Naive thymus-derived CD4-positive, alpha-beta T cell (primary cell): ENCODE measurements around the gene SPATA3. TPM values are rescaled to one million over a fixed set of nuclear protein-coding genes. Genes with fewer than 3 reads are reported as not detected.

Experiments
- ATAC-seq: fragments of 150-1000 bp; cut with Tn5 transposase; 2 replicates; pipeline ENCODE4 v1.10.0; 2021; ENCODE audit warnings: mild to moderate bottlenecking, moderate library complexity
- CTCF ChIA-PET: fragments of 350-600 bp; sonication (Branson Sonifier 250); formaldehyde crosslinking; loops from one replicate; lab custom pipeline; 2021; ENCODE audit warnings: antibody characterized with exemption; lab: Charles Lee
- POLR2A ChIA-PET: fragments of 350-600 bp; sonication (Branson Sonifier 250); formaldehyde crosslinking; loops from one replicate; lab custom pipeline; 2021; ENCODE audit warnings: antibody characterized with exemption, inconsistent platforms; lab: Charles Lee
- DNase-seq, 9 donors: peaks; one replicate each; pipeline versions ENCODE4 v3.0.0 to v3.0.0-alpha.2; 2020 to 2022; ENCODE audit warnings: mixed read lengths in 1 of 9
- H3K27ac ChIP-seq: one replicate; pipeline ENCODE4 v1.7.0; 2013; ENCODE audit warnings: mild to moderate bottlenecking, low read depth, low read length, moderate library complexity
- H3K27me3 ChIP-seq, 2 donors: one replicate each; pipeline ENCODE4 v1.7.0; 2013; ENCODE audit warnings: low read length in 2 of 2, mild to moderate bottlenecking in 2 of 2, moderate library complexity in 2 of 2; ENCODE audit not compliant: control insufficient read depth in 2 of 2, insufficient read depth in 2 of 2
- H3K36me3 ChIP-seq, 3 experiments: 1 replicate in 2 of 3; 2 replicates in 1 of 3; pipeline ENCODE4 v1.7.0; 2013; ENCODE audit warnings: low read length in 3 of 3, mild to moderate bottlenecking in 3 of 3, moderate library complexity in 1 of 3; ENCODE audit not compliant: insufficient read depth in 3 of 3, control insufficient read depth in 2 of 3
- H3K4me1 ChIP-seq, 2 donors: one replicate each; pipeline ENCODE4 v1.7.0; 2013; ENCODE audit warnings: low read length in 2 of 2, mild to moderate bottlenecking in 2 of 2, moderate library complexity in 1 of 2; ENCODE audit not compliant: control insufficient read depth in 2 of 2, insufficient read depth in 2 of 2
- H3K4me3 ChIP-seq: 2 replicates; pipeline ENCODE4 v1.7.0; 2013; ENCODE audit warnings: mild to moderate bottlenecking, low read length
- H3K9me3 ChIP-seq, 3 experiments: 1 replicate in 2 of 3; 2 replicates in 1 of 3; pipeline ENCODE4 v1.7.0; 2013; ENCODE audit warnings: low read length in 3 of 3; ENCODE audit not compliant: control insufficient read depth in 2 of 3
- H3K27ac Mint-ChIP-seq, 9 donors: one replicate each; pipeline ENCODE4 v1.8.0; 2020 to 2022; ENCODE audit warnings: mixed read lengths in 9 of 9, mild to moderate bottlenecking in 8 of 9, moderate library complexity in 5 of 9, inconsistent platforms in 2 of 9
- H3K27me3 Mint-ChIP-seq, 5 donors: one replicate each; pipeline ENCODE4 v1.8.0; 2021 to 2022; ENCODE audit warnings: mixed read lengths in 5 of 5, mild to moderate bottlenecking in 1 of 5
- H3K36me3 Mint-ChIP-seq, 5 donors: one replicate each; pipeline ENCODE4 v1.8.0; 2020 to 2022; ENCODE audit warnings: mixed read lengths in 5 of 5, mild to moderate bottlenecking in 3 of 5, inconsistent platforms in 1 of 5
- H3K4me1 Mint-ChIP-seq, 7 donors: one replicate each; pipeline ENCODE4 v1.8.0; 2020 to 2022; ENCODE audit warnings: mixed read lengths in 7 of 7, mild to moderate bottlenecking in 3 of 7, inconsistent platforms in 1 of 7
- H3K4me3 Mint-ChIP-seq, 10 donors: one replicate each; pipeline ENCODE4 v1.8.0; 2020 to 2022; ENCODE audit warnings: mild to moderate bottlenecking in 10 of 10, mixed read lengths in 10 of 10, moderate library complexity in 6 of 10, inconsistent platforms in 2 of 10
- H3K9me3 Mint-ChIP-seq, 11 donors: one replicate each; pipeline ENCODE4 v1.8.0; 2020 to 2022; ENCODE audit warnings: mixed read lengths in 11 of 11, mild to moderate bottlenecking in 4 of 11, inconsistent platforms in 1 of 11, moderate library complexity in 1 of 11
- intact Hi-C, 2 donors: fragments of 100-400 bp; cut with micrococcal nuclease; formaldehyde crosslinking; loops; one replicate each; pipeline ENCODE4 v1.15.1; 2023
- polyA plus RNA-seq, 2 donors: library from polyadenylated mRNA; unstranded; fragments of 300-500 nt; fragmentation: Illumina TruSeq; gene quantifications; one replicate each; pipeline ENCODE4 v1.2.3, GENCODE V29; 2021
- total RNA-seq, 6 experiments: library from RNA in 5 of 6; stranded (reverse) in 5 of 6; gene quantifications; 1 replicate in 5 of 6; 2 replicates in 1 of 6; pipeline ENCODE4 v1.2.3 and lab custom pipeline; 2021 to 2026

The SPATA3 gene
- total and polyA plus RNA-seq, 7 experiments from 2014 or later: not detected

DNA sequence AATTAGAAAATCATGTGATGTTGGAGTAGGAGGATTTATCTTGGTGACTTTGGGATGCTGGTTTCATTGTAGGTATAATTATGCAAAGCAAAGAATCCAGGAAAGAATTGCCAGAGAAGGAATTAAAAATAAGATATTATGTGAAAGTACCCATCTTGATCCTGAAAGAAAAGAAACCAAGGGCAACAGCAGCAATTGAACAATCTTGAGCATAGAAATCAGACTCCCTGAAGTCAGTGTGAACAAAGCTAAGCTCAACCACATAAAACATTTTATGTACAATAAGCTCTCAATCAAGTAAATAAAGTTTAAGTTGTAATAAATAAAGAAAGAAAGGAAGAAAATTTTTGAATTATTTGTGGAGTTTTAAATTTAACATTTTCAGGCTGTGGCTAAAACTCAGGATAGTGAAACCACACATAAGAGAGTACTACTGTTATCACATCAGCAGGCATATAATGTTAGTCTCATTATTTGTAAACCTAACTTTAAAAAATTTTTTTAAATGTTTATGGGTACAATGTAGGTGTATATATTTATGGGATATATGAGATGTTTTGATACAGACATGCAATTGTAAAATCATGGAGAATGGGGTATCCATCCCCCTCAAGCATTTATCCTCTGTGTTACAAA lies 38.0 kb upstream of the SPATA3 start:
- POLR2A ChIA-PET: no interaction called here
- peaks cover 0 to 4% (median 0%) of the 10 kb centered on the region in 5 donors for H3K36me3 Mint-ChIP-seq
- Histone ChIP-seq H3K4me1 (peaks cover 3 to 6% of the 10 kb centered on the region in 2 donors), H3K9me3 (no peaks in the 10 kb centered on the region), H3K4me3 (peak overlapping the region; percentile 24), H3K27ac (no peak overlapping the region), H3K36me3 (no peaks in the 10 kb centered on the region), H3K27me3 (peaks cover 0 to 9% of the 10 kb centered on the region in 2 donors)
- intact Hi-C loops: no loop called here
- peaks cover 0 to 3% (median 0%) of the 10 kb centered on the region in 11 donors for H3K9me3 Mint-ChIP-seq
- H3K27ac Mint-ChIP-seq: no peak overlapping the region
- ATAC-seq (no peak), DNase-seq (no peak)
- H3K27me3 Mint-ChIP-seq: peaks cover 58 to 80% (median 61%) of the 10 kb centered on the region in 5 donors
- peak overlapping the region in 9 of 10 donors; percentile 53 to 87 (median 81) for H3K4me3 Mint-ChIP-seq
- CTCF ChIA-PET: no interaction called here
- H3K4me1 Mint-ChIP-seq: peaks cover 10 to 18% (median 14%) of the 10 kb centered on the region in 7 donors

GRCh38 chr2:230958820-230959756 lies 36.8 kb upstream of the SPATA3 start:
- Histone ChIP-seq H3K27ac (no peak overlapping the region), H3K9me3 (no peaks in the 10 kb centered on the region), H3K36me3 (no peaks in the 10 kb centered on the region), H3K27me3 (peaks cover 0 to 6% of the 10 kb centered on the region in 2 donors), H3K4me3 (no peak overlapping the region), H3K4me1 (peaks cover 3 to 6% of the 10 kb centered on the region in 2 donors)
- DNase-seq: no peak
- Mint-ChIP-seq H3K36me3 (peaks cover 0 to 6% (median 0%) of the 10 kb centered on the region in 5 donors), H3K4me3 (peak overlapping the region in 1 of 10 donors; percentile 40), H3K27ac (no peak overlapping the region), H3K4me1 (peaks cover 10 to 18% (median 14%) of the 10 kb centered on the region in 7 donors), H3K9me3 (peaks cover 0 to 3% (median 0%) of the 10 kb centered on the region in 11 donors), H3K27me3 (peaks cover 54 to 74% (median 57%) of the 10 kb centered on the region in 5 donors)
- intact Hi-C loops: no loop called here
- POLR2A ChIA-PET: interaction anchor here (0.6 kb wide), 1 partner anchor 12 kb away, joined by 3 read pairs; no protein-coding TSS in a partner anchor
- ATAC-seq: no peak
- CTCF ChIA-PET: no interaction called here

GRCh38 chr2:230960026-230960425 lies 35.9 kb upstream of the SPATA3 start:
- H3K36me3 Mint-ChIP-seq: peaks cover 0 to 6% (median 0%) of the 10 kb centered on the region in 5 donors
- intact Hi-C loops: no loop called here

GRCh38 chr2:230961091-230961491 lies 34.8 kb upstream of the SPATA3 start:
- Mint-ChIP-seq H3K27ac (no peak overlapping the region), H3K27me3 (peaks cover 41 to 63% (median 51%) of the 10 kb centered on the region in 5 donors), H3K9me3 (peaks cover 0 to 3% (median 0%) of the 10 kb centered on the region in 11 donors), H3K4me1 (peaks cover 10 to 18% (median 14%) of the 10 kb centered on the region in 7 donors), H3K36me3 (peaks cover 0 to 6% (median 0%) of the 10 kb centered on the region in 5 donors), H3K4me3 (no peak overlapping the region)
- ChIA-PET POLR2A (no interaction called here), CTCF (no interaction called here)
- Histone ChIP-seq H3K9me3 (no peaks in the 10 kb centered on the region), H3K4me3 (no peak overlapping the region), H3K36me3 (no peaks in the 10 kb centered on the region), H3K27ac (no peak overlapping the region), H3K4me1 (peaks cover 3 to 6% of the 10 kb centered on the region in 2 donors), H3K27me3 (peaks cover 0 to 6% of the 10 kb centered on the region in 2 donors)
- intact Hi-C loops: no loop called here
- ATAC-seq (no peak), DNase-seq (no peak)

More at GRCh38 chr2:230960026-230960425, 35.9 kb upstream of the SPATA3 start:
- Histone ChIP-seq H3K4me3 (no peak overlapping the region), H3K27me3 (peaks cover 0 to 6% of the 10 kb centered on the region in 2 donors), H3K4me1 (peaks cover 3 to 6% of the 10 kb centered on the region in 2 donors), H3K27ac (no peak overlapping the region), H3K9me3 (no peaks in the 10 kb centered on the region), H3K36me3 (no peaks in the 10 kb centered on the region)
- peaks cover 10 to 18% (median 14%) of the 10 kb centered on the region in 7 donors for H3K4me1 Mint-ChIP-seq
- H3K27me3 Mint-ChIP-seq: peaks cover 48 to 66% (median 56%) of the 10 kb centered on the region in 5 donors
- POLR2A ChIA-PET: no interaction called here
- CTCF ChIA-PET: no interaction called here
- peak overlapping the region in 1 of 9 donors; percentile 39 for H3K27ac Mint-ChIP-seq
- H3K4me3 Mint-ChIP-seq: no peak overlapping the region
- ATAC-seq (no peak), DNase-seq (no peak)
- H3K9me3 Mint-ChIP-seq: peaks cover 0 to 3% (median 0%) of the 10 kb centered on the region in 11 donors

DNA sequence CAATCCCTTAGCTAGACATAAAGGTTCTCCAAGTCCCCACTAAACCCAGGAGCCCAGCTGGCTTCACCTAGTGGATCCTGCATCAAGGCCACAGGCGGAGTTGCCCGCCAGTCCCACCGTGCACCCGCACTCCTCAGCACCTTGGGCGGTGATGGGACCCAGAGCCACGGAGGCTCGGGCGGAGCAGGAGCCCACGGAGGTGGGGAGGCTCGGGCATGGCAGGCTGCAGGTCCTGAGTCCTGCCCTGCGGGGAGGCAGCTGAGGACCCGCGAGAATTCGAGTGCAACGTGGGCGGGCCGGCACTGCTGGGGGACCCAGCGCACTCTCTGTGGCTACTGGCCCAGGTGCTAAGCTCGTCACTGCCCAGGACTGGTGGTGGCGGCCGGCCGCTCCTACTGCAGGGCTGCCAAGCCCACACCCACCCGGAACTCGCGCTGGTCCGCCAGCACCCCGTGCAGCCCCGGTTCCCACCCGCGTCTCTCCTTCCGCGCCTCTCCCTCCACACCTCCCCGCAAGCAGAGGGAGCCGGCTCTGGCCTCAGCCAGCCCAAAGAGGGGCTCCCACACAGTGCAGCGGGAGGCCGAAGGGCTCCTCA lies 31.7 kb upstream of the SPATA3 start:
- peaks cover 14 to 53% (median 24%) of the 10 kb centered on the region in 5 donors for H3K27me3 Mint-ChIP-seq
- H3K27ac Mint-ChIP-seq: no peak overlapping the region
- Histone ChIP-seq H3K4me3 (no peak overlapping the region), H3K9me3 (no peaks in the 10 kb centered on the region), H3K36me3 (no peaks in the 10 kb centered on the region), H3K27me3 (peaks cover 0 to 2% of the 10 kb centered on the region in 2 donors), H3K4me1 (no peaks in the 10 kb centered on the region), H3K27ac (no peak overlapping the region)
- intact Hi-C loops: no loop called here
- DNase-seq: no peak
- no peak for ATAC-seq
- H3K4me3 Mint-ChIP-seq: no peak overlapping the region
- ChIA-PET CTCF (no interaction called here), POLR2A (no interaction called here)
- peaks cover 0 to 3% (median 0%) of the 10 kb centered on the region in 11 donors for H3K9me3 Mint-ChIP-seq
- H3K4me1 Mint-ChIP-seq: peaks cover 0 to 2% (median 0%) of the 10 kb centered on the region in 7 donors
- peaks cover 0 to 6% (median 0%) of the 10 kb centered on the region in 5 donors for H3K36me3 Mint-ChIP-seq

DNA sequence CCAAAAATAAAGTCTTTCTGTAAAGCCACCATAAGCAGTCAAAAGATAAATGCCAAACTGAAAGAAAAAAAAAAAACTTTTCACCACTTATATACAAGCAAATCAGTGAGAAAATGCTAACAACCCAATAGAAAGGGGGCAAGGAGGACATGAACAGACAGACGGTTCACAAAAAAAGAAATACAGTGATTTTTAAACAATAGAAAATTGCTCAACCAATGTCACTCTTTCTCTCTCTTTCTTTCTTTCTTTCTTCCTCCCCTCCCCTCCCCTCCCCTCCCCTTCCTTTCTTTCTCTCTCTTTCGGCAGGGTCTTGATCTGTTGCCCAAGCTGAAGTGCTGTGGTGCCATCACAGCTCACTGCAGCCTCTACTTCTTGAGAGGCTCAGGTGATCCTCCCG lies 28.8 kb upstream of the SPATA3 start:
- ChIA-PET POLR2A (no interaction called here), CTCF (interaction anchor here (1.2 kb wide), 1 partner anchor 143 kb away, joined by 5 read pairs; no protein-coding TSS in a partner anchor)
- DNase-seq (no peak), ATAC-seq (no peak)
- Histone ChIP-seq H3K36me3 (no peaks in the 10 kb centered on the region), H3K9me3 (no peaks in the 10 kb centered on the region), H3K27me3 (no peaks in the 10 kb centered on the region), H3K4me3 (no peak overlapping the region), H3K27ac (no peak overlapping the region), H3K4me1 (no peaks in the 10 kb centered on the region)
- Mint-ChIP-seq H3K4me3 (no peak overlapping the region), H3K27me3 (peaks cover 0 to 36% (median 5%) of the 10 kb centered on the region in 5 donors), H3K4me1 (peaks cover 0 to 4% (median 0%) of the 10 kb centered on the region in 7 donors), H3K36me3 (peaks cover 0 to 6% (median 0%) of the 10 kb centered on the region in 5 donors), H3K27ac (no peak overlapping the region), H3K9me3 (peaks cover 0 to 3% (median 0%) of the 10 kb centered on the region in 11 donors)
- intact Hi-C loops: no loop called here
